Nephron (organoid): ENCODE measurements around the gene LPP.

ENCODE experiments used
- H3K27ac Mint-ChIP-seq, 3 experiments: 2 replicates each; pipeline ENCODE4 v1.8.0; 2020; ENCODE audit warnings: mixed read lengths in 3 of 3, mild to moderate bottlenecking in 2 of 3, moderate library complexity in 1 of 3
- H3K27me3 Mint-ChIP-seq: 2 replicates; pipeline ENCODE4 v1.8.0; 2021; ENCODE audit warnings: low read depth, mild to moderate bottlenecking, moderate library complexity, mixed read lengths
- H3K36me3 Mint-ChIP-seq: 2 replicates; pipeline ENCODE4 v1.8.0; 2020; ENCODE audit warnings: low read depth, mixed read lengths
- H3K4me1 Mint-ChIP-seq: 2 replicates; pipeline ENCODE4 v1.8.0; 2020; ENCODE audit warnings: mixed read lengths
- H3K4me3 Mint-ChIP-seq, 3 experiments: 2 replicates each; pipeline ENCODE4 v1.8.0; 2020; ENCODE audit warnings: mild to moderate bottlenecking in 3 of 3, mixed read lengths in 3 of 3, moderate library complexity in 2 of 3
- H3K9me3 Mint-ChIP-seq: 2 replicates; pipeline ENCODE4 v1.8.0; 2020; ENCODE audit warnings: mixed read lengths
- TF ChIP-seq, protein P1 (sequence below), 3 experiments: fragments of 200-600 bp; sonication (generic); IDR thresholded peaks; one replicate each; pipeline ENCODE4 v1.5.0; 2021; ENCODE audit warnings: antibody characterized with exemption in 3 of 3; ENCODE audit not compliant: unreplicated experiment in 3 of 3

Gene LPP

DNA sequence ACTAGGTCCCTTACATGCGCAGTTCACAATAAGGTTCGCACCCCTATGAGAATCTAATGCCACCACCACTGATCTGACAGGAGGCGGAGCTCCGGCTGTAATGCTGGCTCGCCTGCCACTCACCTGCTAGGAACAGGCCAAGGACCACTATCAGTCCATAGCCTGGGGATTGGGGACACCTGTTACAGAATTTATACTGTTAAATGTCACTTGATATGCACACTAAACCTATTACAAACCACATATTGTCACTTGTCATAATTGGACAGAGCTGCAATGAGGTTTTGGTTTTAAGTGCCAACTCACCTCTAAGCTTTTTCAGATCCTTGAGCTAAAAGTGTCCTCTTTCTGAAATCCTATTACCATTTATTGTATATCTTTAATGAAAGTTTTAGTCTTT, 509.9 kb downstream of the LPP start:
- TF ChIP-seq, protein P1, sequence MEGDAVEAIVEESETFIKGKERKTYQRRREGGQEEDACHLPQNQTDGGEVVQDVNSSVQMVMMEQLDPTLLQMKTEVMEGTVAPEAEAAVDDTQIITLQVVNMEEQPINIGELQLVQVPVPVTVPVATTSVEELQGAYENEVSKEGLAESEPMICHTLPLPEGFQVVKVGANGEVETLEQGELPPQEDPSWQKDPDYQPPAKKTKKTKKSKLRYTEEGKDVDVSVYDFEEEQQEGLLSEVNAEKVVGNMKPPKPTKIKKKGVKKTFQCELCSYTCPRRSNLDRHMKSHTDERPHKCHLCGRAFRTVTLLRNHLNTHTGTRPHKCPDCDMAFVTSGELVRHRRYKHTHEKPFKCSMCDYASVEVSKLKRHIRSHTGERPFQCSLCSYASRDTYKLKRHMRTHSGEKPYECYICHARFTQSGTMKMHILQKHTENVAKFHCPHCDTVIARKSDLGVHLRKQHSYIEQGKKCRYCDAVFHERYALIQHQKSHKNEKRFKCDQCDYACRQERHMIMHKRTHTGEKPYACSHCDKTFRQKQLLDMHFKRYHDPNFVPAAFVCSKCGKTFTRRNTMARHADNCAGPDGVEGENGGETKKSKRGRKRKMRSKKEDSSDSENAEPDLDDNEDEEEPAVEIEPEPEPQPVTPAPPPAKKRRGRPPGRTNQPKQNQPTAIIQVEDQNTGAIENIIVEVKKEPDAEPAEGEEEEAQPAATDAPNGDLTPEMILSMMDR (IDR thresholded peaks at IDR 0.05; ENCODE audit: unreplicated experiment in 3 of 3) = no peak
- no peak overlapping the region for H3K4me3 Mint-ChIP-seq

DNA sequence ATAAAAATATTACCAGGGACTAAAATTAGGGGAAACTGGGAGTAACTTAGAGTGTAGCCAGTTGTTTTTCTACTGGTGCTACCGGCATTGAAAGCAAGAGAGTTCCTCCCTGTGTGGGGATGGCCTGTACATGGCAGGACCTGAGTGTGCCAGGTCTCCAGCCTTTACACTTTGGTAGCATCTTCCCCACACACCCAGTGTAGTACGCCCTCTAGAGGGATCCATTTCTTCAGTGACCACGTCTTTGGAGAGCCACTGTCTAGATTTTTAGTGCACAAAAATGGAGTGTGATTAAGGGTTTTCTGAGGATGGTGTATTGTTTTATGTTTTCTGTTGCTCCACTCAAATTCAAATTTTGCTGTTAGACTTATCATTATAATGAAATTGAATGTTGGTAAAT, 510.8 kb downstream of the LPP start:
- no peak overlapping the region for H3K27ac Mint-ChIP-seq
- TF ChIP-seq, protein P1 (IDR thresholded peaks at IDR 0.05; ENCODE audit: unreplicated experiment in 3 of 3) = no peak
- no peaks in the 10 kb centered on the region for H3K4me1 Mint-ChIP-seq
- no peaks in the 10 kb centered on the region for H3K9me3 Mint-ChIP-seq
- H3K27me3 Mint-ChIP-seq = no peaks in the 10 kb centered on the region
- H3K4me3 Mint-ChIP-seq = no peak overlapping the region
- H3K36me3 Mint-ChIP-seq = peaks cover 5% of the 10 kb centered on the region

More for the DNA sequence above, 509.9 kb downstream of the LPP start:
- Mint-ChIP-seq H3K9me3 (no peaks in the 10 kb centered on the region), H3K4me1 (no peaks in the 10 kb centered on the region), H3K27ac (no peak overlapping the region), H3K36me3 (peaks cover 2% of the 10 kb centered on the region), H3K27me3 (no peaks in the 10 kb centered on the region)

DNA sequence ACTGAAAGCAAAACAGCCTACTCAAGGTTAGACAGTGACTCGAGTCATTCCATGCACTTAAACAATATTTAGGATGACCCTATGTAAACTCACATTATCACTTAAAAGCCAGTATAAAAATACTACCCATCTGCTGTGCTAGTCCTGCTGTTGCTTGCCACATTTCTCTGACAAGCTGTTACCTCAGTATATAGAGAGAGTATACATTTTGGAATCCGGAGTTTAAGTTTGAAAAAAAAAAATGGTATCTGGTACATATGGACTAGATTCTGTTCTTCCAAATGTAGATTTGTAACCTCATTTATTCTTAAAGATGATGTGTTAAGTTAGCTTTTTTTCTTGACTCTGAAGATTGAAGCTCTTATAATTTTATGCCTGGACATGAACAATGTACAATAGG, 514.0 kb downstream of the LPP start:
- Mint-ChIP-seq H3K4me3 (no peak overlapping the region), H3K36me3 (peaks cover 12% of the 10 kb centered on the region), H3K27ac (no peak overlapping the region), H3K27me3 (no peaks in the 10 kb centered on the region), H3K9me3 (no peaks in the 10 kb centered on the region), H3K4me1 (peaks cover 10% of the 10 kb centered on the region)
- TF ChIP-seq, protein P1 (IDR thresholded peaks at IDR 0.05; ENCODE audit: unreplicated experiment in 3 of 3) = no peak

GRCh38 chr3:188670446-188670845, 516.5 kb downstream of the LPP start:
- TF ChIP-seq, protein P1 (IDR thresholded peaks at IDR 0.05; ENCODE audit: unreplicated experiment in 3 of 3) = no peak
- no peak overlapping the region for H3K27ac Mint-ChIP-seq
- H3K36me3 Mint-ChIP-seq = peaks cover 12% of the 10 kb centered on the region
- H3K9me3 Mint-ChIP-seq = no peaks in the 10 kb centered on the region
- H3K4me3 Mint-ChIP-seq = no peak overlapping the region
- H3K27me3 Mint-ChIP-seq = no peaks in the 10 kb centered on the region
- H3K4me1 Mint-ChIP-seq = peaks cover 10% of the 10 kb centered on the region

GRCh38 chr3:188671971-188672370, 518.0 kb downstream of the LPP start:
- Mint-ChIP-seq H3K27ac (no peak overlapping the region), H3K4me3 (no peak overlapping the region), H3K9me3 (no peaks in the 10 kb centered on the region), H3K4me1 (peaks cover 10% of the 10 kb centered on the region), H3K36me3 (peaks cover 12% of the 10 kb centered on the region), H3K27me3 (no peaks in the 10 kb centered on the region)
- TF ChIP-seq, protein P1 (IDR thresholded peaks at IDR 0.05; ENCODE audit: unreplicated experiment in 3 of 3) = no peak

DNA sequence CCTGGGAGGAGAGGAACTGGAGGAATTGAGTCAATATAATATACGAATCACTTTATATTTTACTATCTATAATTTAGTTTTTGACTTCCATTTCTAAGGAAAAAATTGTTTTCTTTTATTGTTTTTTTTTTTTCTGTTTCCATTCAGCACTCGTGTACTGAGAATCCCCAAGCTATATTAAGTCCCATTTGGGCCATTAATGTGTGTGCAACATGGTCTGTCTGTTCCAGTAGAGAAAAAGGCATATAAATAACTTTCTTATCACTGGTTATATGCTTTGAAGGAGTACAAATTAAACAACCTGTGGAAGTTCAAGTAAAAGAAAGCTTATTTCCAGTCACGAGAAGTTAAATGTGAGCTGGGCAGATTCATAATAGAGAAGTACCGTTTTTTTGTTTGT, 518.9 kb downstream of the LPP start:
- no peak overlapping the region for H3K27ac Mint-ChIP-seq
- TF ChIP-seq, protein P1 (IDR thresholded peaks at IDR 0.05; ENCODE audit: unreplicated experiment in 3 of 3) = no peak
- H3K27me3 Mint-ChIP-seq = no peaks in the 10 kb centered on the region
- H3K36me3 Mint-ChIP-seq = peaks cover 12% of the 10 kb centered on the region
- no peak overlapping the region for H3K4me3 Mint-ChIP-seq
- H3K4me1 Mint-ChIP-seq = peaks cover 10% of the 10 kb centered on the region
- H3K9me3 Mint-ChIP-seq = no peaks in the 10 kb centered on the region
